ENCODE measurements around the gene YWHAH.

- TF ChIP-seq POLR2A (IDR thresholded peaks at IDR 0.05) (no peak), EP300 (IDR thresholded peaks at IDR 0.05) (no peak), POLR2AphosphoS5 (IDR thresholded peaks at IDR 0.05) (no peak)
- TF ChIP-seq, protein P1, sequence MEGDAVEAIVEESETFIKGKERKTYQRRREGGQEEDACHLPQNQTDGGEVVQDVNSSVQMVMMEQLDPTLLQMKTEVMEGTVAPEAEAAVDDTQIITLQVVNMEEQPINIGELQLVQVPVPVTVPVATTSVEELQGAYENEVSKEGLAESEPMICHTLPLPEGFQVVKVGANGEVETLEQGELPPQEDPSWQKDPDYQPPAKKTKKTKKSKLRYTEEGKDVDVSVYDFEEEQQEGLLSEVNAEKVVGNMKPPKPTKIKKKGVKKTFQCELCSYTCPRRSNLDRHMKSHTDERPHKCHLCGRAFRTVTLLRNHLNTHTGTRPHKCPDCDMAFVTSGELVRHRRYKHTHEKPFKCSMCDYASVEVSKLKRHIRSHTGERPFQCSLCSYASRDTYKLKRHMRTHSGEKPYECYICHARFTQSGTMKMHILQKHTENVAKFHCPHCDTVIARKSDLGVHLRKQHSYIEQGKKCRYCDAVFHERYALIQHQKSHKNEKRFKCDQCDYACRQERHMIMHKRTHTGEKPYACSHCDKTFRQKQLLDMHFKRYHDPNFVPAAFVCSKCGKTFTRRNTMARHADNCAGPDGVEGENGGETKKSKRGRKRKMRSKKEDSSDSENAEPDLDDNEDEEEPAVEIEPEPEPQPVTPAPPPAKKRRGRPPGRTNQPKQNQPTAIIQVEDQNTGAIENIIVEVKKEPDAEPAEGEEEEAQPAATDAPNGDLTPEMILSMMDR (IDR thresholded peaks at IDR 0.05) = no peak
Measured at GRCh38 chr22:31926024-31926423, 18.3 kb upstream of the YWHAH start.
